Endothelial cell of umbilical vein (primary cell): ENCODE data around the gene CDC42SE1. TPM values are rescaled to one million over a fixed set of nuclear protein-coding genes. Genes with fewer than 3 reads are reported as not detected.

Source experiments
- BruUV-seq: library from RNA; stranded (reverse); fragments of 400-500 nt; replicated peaks from 2 replicates; lab custom pipeline; 2021; lab: Mats Ljungman, UMichigan
- CTCF ChIA-PET: fragments of 300-600, 350-600 bp; sonication (Branson Sonifier 250); formaldehyde crosslinking; loops from one replicate; lab custom pipeline; 2021; ENCODE audit warnings: antibody characterized with exemption, inconsistent platforms; lab: Charles Lee
- POLR2A ChIA-PET: fragments of 300-600, 350-600 bp; sonication (Branson Sonifier 250); formaldehyde crosslinking; loops from one replicate; lab custom pipeline; 2021; ENCODE audit warnings: antibody characterized with exemption, inconsistent platforms; lab: Charles Lee
- DNase-seq: peaks from one replicate; pipeline ENCODE4 v3.0.0-alpha.2; 2011; ENCODE audit warnings: low read depth, low spot score
- FAIRE-seq: peaks from 2 replicates; lab custom pipeline; 2011; peaks lifted over from hg19 to GRCh38; lab: Jason Lieb, UNC
- H2AFZ ChIP-seq: 2 replicates; pipeline ENCODE4 v1.6.0; 2012; ENCODE audit warnings: low read depth, low read length, control low read depth, inconsistent platforms
- H3K27ac ChIP-seq: 2 replicates; pipeline ENCODE4 v1.5.1; 2011; ENCODE audit warnings: low read depth, mild to moderate bottlenecking, control low read depth, low read length, moderate library complexity; ENCODE audit not compliant: insufficient read depth
- H3K27me3 ChIP-seq, 2 experiments: 2 replicates each; pipeline versions ENCODE4 v1.6.0 to v1.6.1; 2011; ENCODE audit warnings: low read length in 2 of 2, mixed read lengths in 1 of 2; ENCODE audit not compliant: control insufficient read depth in 2 of 2, insufficient read depth in 2 of 2
- H3K36me3 ChIP-seq, 2 experiments: 2 replicates in 1 of 2; 3 replicates in 1 of 2; pipeline ENCODE4 v1.5.1; 2011; ENCODE audit warnings: low read length in 2 of 2, mild to moderate bottlenecking in 1 of 2, moderate library complexity in 1 of 2; ENCODE audit not compliant: control insufficient read depth in 2 of 2, insufficient read depth in 2 of 2; ENCODE audit errors: extremely low read depth in 1 of 2
- H3K4me1 ChIP-seq: 3 replicates; pipeline ENCODE4 v1.5.1; 2011; ENCODE audit warnings: mild to moderate bottlenecking, low read length; ENCODE audit not compliant: control insufficient read depth, insufficient read depth; ENCODE audit errors: extremely low read depth
- H3K4me2 ChIP-seq: 2 replicates; pipeline ENCODE4 v1.6.1; 2011; ENCODE audit warnings: low read length, control low read depth, mixed read lengths; ENCODE audit not compliant: insufficient read depth
- H3K4me3 ChIP-seq, 3 experiments: fragments of 200-600 bp in 1 of 3; sonication (generic), shearing (Covaris generic) in 1 of 3; replicated peaks in 1 of 3; 2 replicates each; pipeline ENCODE4 v1.5.1; 2011 to 2016; ENCODE audit warnings: control low read depth in 3 of 3, low read length in 3 of 3, mild to moderate bottlenecking in 2 of 3, inconsistent platforms in 1 of 3, low read depth in 1 of 3, moderate library complexity in 1 of 3; ENCODE audit not compliant: insufficient read depth in 1 of 3
- H3K79me2 ChIP-seq: 2 replicates; pipeline ENCODE4 v1.6.0; 2012; ENCODE audit warnings: low read length, inconsistent platforms; ENCODE audit not compliant: control insufficient read depth, insufficient read depth
- H3K9ac ChIP-seq: replicated peaks from 2 replicates; pipeline ENCODE3; 2011; ENCODE audit warnings: low read length, control low read depth; ENCODE audit not compliant: insufficient read depth; ENCODE audit errors: extremely low read depth
- H3K9me1 ChIP-seq: replicated peaks from 3 replicates; pipeline ENCODE4 v1.6.0; 2011; ENCODE audit warnings: mild to moderate bottlenecking, low read length; ENCODE audit not compliant: control insufficient read depth, insufficient read depth; ENCODE audit errors: extremely low read depth
- H3K9me3 ChIP-seq: replicated peaks from 2 replicates; pipeline ENCODE4 v1.5.1; 2012; ENCODE audit warnings: low read length, inconsistent platforms; ENCODE audit not compliant: control insufficient read depth, insufficient read depth
- H4K20me1 ChIP-seq: replicated peaks from 2 replicates; pipeline ENCODE3; 2011; ENCODE audit warnings: mild to moderate bottlenecking, low read length; ENCODE audit not compliant: control insufficient read depth, insufficient read depth; ENCODE audit errors: extremely low read depth
- CTCF ChIP-seq, 2 donors: IDR thresholded peaks; 1 replicate in 1 of 2; 2 replicates in 1 of 2; pipeline ENCODE4 v1.5.1; 2011; ENCODE audit warnings: low read length in 2 of 2, mild to moderate bottlenecking in 2 of 2, moderate library complexity in 2 of 2, control low read depth in 1 of 2, inconsistent platforms in 1 of 2, low read depth in 1 of 2; ENCODE audit not compliant: insufficient read depth in 1 of 2; ENCODE audit errors: extremely low read depth in 1 of 2
- EZH2 ChIP-seq: IDR thresholded peaks from 2 replicates; pipeline ENCODE4 v1.6.1; 2012; ENCODE audit warnings: borderline replicate concordance, low read depth, mild to moderate bottlenecking, moderate library complexity, low read length, inconsistent platforms; ENCODE audit not compliant: severe bottlenecking
- FOS ChIP-seq: IDR thresholded peaks from 2 replicates; pipeline ENCODE4 v1.6.1; 2011; ENCODE audit warnings: mild to moderate bottlenecking, low read length, moderate library complexity, borderline replicate concordance; ENCODE audit not compliant: insufficient read depth
- GATA2 ChIP-seq: IDR thresholded peaks from 2 replicates; pipeline ENCODE4 v1.7.0; 2011; ENCODE audit warnings: low read depth, mild to moderate bottlenecking, moderate library complexity, mixed read lengths, low read length; ENCODE audit not compliant: insufficient read length, insufficient read depth
- JUN ChIP-seq: IDR thresholded peaks from 2 replicates; pipeline ENCODE4 v1.6.1; 2011; ENCODE audit warnings: borderline replicate concordance, low read depth; ENCODE audit not compliant: insufficient read length, insufficient read depth
- MAX ChIP-seq: IDR thresholded peaks from 2 replicates; pipeline ENCODE4 v1.6.1; 2011; ENCODE audit not compliant: insufficient read depth, insufficient read length
- MYC ChIP-seq: IDR thresholded peaks from one replicate; pipeline ENCODE4 v1.6.1; 2011; ENCODE audit warnings: mild to moderate bottlenecking, low read depth, low read length
- POLR2A ChIP-seq: IDR thresholded peaks from 2 replicates; pipeline ENCODE4 v1.6.1; 2012; ENCODE audit warnings: low read depth, mild to moderate bottlenecking, control low read depth, low read length
- POLR2AphosphoS5 ChIP-seq: IDR thresholded peaks from 2 replicates; pipeline ENCODE4 v1.6.1; 2012; ENCODE audit warnings: low read depth, mild to moderate bottlenecking, control low read depth, low read length, moderate library complexity; ENCODE audit not compliant: insufficient read depth
- dilution Hi-C: fragments of 300-500 bp; cut with MboI; formaldehyde crosslinking; loops from one replicate; pipeline ENCODE4 v1.15.0; 2019; ENCODE audit warnings: low sequenced_read_pairs; ENCODE audit not compliant: extremely low pct_ligation_motif_present
- intact Hi-C: fragments of 100-400 bp; cut with micrococcal nuclease; formaldehyde crosslinking; loops from one replicate; pipeline ENCODE4 v1.10.0; 2022
- polyA plus RNA-seq, 4 experiments: library from polyadenylated mRNA; depleted of rRNA in 3 of 4; stranded (reverse) in 3 of 4; unstranded in 1 of 4; fragments of >200 nt; gene quantifications; 2 replicates each; pipeline versions ENCODE4 v1.2.1 to v1.2.3, GENCODE V29; 2011 to 2012; ENCODE audit warnings: missing spikeins in 1 of 4
- total RNA-seq: library from RNA; stranded (reverse); gene quantifications from 2 replicates; pipeline ENCODE4 v1.2.3, GENCODE V29; 2021

Gene CDC42SE1
- total and polyA plus RNA-seq, 2 donors (not counting 3 experiments of a cell fraction or from before 2014, with no cell fraction given), result 59.6 to 85.9 TPM

- FAIRE-seq (no peak), DNase-seq (no peak)
- Histone ChIP-seq H4K20me1 (no peaks in the 10 kb centered on the region), H3K4me3 (no peak within 1 kb of the TSS), H3K27me3 (no peaks in the 10 kb centered on the region), H3K4me2 (no peak within 1 kb of the TSS), H3K36me3 (peaks cover 2 to 6% of the 10 kb centered on the region in 2 experiments), H2AFZ (no peak within 1 kb of the TSS), H3K9me1 (no peaks in the 10 kb centered on the region), H3K79me2 (no peaks in the 10 kb centered on the region), H3K9me3 (no peaks in the 10 kb centered on the region), H3K4me1 (no peaks in the 10 kb centered on the region), H3K27ac (no peak within 1 kb of the TSS), H3K9ac (no peak within 1 kb of the TSS)
- CTCF ChIA-PET, result interaction anchor here (0.7 to 2.3 kb wide), 4 partner anchors 12 to 40 kb away, joined by 3 to 8 read pairs (median 3); partner anchors contain the start of gene CDC42SE1
- POLR2A ChIA-PET, result no interaction called here
- intact Hi-C loops (no loop called here), dilution Hi-C loops (no loop called here)
- BruUV-seq, result no TSS peak
- TF ChIP-seq JUN, result no peak
- no peak for TF ChIP-seq POLR2AphosphoS5
- TF ChIP-seq GATA2, result no peak
- no peak for TF ChIP-seq EZH2
Measured at GRCh38 chr1:151036356-151036755, 23.1 kb downstream of the CDC42SE1 start, which contains the start of gene BNIPL. TSS of gene BNIPL (plus strand) at chr1:151036586. CDS start at chr1:151036726, 140 bp downstream.

- dilution Hi-C loops (no loop called here), intact Hi-C loops (no loop called here)
- FAIRE-seq (no peak), DNase-seq (no peak)
- H4K20me1 ChIP-seq, result no peaks in the 10 kb centered on the region
- TF ChIP-seq GATA2 (no peak), CTCF (IDR thresholded peaks at IDR 0.05; ENCODE audit: extremely low read depth in 1 of 2, insufficient read depth in 1 of 2, low read depth in 1 of 2, low read length in 2 of 2) (no peak), POLR2A (no peak), MAX (no peak), POLR2AphosphoS5 (no peak), FOS (no peak), EZH2 (no peak), JUN (no peak), MYC (no peak)
- no peak overlapping the region for H2AFZ ChIP-seq
- no peak overlapping the region for H3K4me2 ChIP-seq
- H3K4me3 ChIP-seq, result no peak overlapping the region
- no peaks in the 10 kb centered on the region for H3K79me2 ChIP-seq
- peaks cover 2 to 8% of the 10 kb centered on the region in 2 experiments for H3K36me3 ChIP-seq
- POLR2A ChIA-PET, result no interaction called here
- H3K9ac ChIP-seq, result no peak overlapping the region
- H3K9me1 ChIP-seq, result no peaks in the 10 kb centered on the region
- no peak overlapping the region for H3K27ac ChIP-seq
- BruUV-seq, result no TSS peak
- no peaks in the 10 kb centered on the region for H3K27me3 ChIP-seq
- no peaks in the 10 kb centered on the region for H3K4me1 ChIP-seq
- CTCF ChIA-PET, result interaction anchor here (2.5 kb wide), 1 partner anchor 11 kb away, joined by 10 read pairs; no protein-coding TSS in a partner anchor
- H3K9me3 ChIP-seq, result no peaks in the 10 kb centered on the region
Measured at GRCh38 chr1:151035167-151035566, 24.3 kb downstream of the CDC42SE1 start.
